Measurements from ENCODE around the gene NEO1.

The NEO1 gene

DNA sequence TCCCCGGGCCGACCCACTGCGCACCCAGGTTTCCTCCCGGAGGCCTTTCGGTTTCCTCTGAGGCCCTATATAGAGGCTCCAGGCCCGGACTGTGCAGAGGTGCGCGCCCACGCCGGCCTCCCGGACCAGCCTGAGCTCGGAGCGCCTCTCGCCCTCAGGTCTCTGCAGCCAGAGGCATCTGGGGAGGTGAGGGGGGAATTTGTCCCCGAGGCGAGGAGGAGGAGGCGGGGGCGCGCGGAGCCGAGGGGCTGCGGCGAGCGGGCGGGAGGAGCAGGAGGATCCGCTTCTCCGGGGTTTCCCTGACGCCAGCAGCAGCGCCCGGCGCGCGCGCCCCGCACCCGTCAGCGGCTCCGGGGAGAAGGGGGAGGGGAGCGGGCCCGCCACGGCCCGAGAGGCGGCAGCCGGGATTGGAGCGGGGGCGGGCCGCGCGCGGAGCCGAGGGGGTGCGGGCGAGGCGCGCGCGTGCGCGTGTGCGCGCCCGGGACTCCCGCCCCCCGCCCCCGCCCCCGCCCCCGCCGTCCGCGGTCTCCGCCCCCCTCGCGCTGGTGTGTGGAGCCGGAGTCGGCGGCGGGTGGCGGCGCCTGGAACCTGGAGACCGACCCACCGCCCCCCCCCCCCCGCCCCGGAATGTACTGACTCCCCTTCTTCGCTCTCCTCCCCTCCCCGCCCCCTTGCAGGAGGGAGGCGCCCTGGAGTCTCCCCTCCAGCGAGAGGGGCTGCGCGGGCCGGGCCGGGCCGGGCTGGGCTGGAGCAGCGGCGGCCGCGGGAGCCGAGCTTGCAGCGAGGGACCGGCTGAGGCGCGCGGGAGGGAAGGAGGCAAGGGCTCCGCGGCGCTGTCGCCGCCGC is at the start of gene NEO1:
NEO1 (plus strand) TSS at position 657 of the 846 bp plus-strand sequence. CDS start 213 bp downstream, outside the sequence.
- peak; percentile 60 for DNase-seq (ENCODE audit: low spot score)

GRCh38 chr15:73004462-73004861 is 47.8 kb upstream of the NEO1 start:
- no peak for DNase-seq (ENCODE audit: low spot score)

DNA sequence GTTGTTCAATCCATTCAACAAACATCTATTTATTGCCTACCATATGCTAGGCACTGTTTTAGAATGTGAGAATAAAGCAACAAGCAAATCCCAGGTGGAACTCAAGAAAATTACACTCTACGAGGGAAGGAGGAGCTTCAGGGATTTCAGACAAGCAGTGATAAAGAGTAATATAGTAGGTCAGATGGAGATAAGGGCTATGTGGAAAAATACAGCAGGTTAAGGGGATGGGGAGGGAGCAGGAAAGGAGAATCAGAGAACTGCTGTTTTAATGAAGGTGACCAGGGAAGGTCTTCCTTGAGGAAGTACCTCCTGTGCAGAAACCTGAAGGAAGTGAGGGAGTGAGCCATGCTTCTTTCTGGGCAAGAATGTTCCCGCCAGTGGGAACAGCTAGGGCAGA is 47.2 kb upstream of the NEO1 start:
- DNase-seq (ENCODE audit: low spot score): no peak

- DNase-seq (ENCODE audit: low spot score): no peak
Measured at GRCh38 chr15:73005446-73005845, 46.8 kb upstream of the NEO1 start.

- no peak for DNase-seq (ENCODE audit: low spot score)
Measured at GRCh38 chr15:73006523-73006922, 45.7 kb upstream of the NEO1 start.

- no peak for DNase-seq (ENCODE audit: low spot score)
Measured at GRCh38 chr15:73009066-73010056, 42.9 kb upstream of the NEO1 start.

GRCh38 chr15:73010154-73011152 is 41.8 kb upstream of the NEO1 start:
- DNase-seq (ENCODE audit: low spot score): no peak

DNA sequence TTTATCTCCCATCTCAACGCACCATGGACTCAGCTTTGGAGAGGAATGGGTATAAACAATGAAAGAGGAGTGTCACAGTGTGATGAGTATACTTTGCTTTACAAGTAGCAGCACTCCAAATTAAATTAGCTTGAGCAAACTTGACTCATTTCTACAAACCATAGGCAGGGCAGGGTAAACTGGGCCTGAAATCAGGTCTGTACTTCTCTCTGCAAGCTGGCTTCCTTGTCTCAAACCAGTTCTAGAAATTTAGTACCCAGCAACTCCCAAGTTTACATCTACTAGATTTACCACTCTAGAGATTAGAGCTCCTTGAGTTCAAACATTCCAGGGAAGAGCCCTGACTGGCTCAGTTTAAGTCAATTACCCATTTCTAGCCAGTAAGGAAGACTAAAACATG is 37.4 kb upstream of the NEO1 start:
- DNase-seq (ENCODE audit: low spot score): no peak

DNA sequence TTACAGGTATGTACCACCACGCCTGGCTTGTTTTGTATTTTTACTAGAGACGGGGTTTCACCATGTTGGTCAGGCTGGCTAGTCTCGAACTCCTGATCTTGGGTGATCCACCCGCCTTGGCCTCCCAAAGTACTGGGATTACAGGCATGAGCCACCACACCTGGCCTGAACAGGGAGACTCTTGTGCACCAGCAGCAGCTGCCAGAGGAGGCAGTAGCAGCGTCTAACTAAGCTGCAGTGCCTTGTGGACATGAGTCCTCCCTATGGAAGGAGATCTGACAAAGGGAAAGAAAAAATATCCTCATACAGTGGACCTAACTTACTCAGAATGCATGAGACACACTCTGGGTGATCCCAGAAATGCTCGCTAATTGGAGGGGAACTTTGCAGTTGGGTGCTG is 36.8 kb upstream of the NEO1 start:
- DNase-seq (ENCODE audit: low spot score): no peak

DNA sequence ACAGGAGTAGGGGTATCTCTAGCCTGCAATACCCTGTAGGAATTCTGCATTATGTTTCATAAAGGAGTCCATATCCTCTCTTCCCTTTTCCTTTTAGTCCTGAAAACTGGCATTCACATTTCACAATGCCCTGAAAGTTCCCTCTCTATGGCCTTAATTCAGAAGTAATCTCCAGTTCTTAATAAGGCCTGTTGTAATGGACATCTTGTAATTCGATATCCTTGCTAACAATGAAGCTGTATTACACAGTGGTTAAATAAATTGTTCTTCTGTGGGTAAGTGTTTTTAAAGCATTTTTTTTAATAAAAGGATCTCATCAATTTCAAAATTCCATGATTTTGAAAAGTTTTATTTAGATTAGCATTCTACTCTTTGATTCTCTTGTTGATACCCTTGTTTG is 34.3 kb upstream of the NEO1 start:
- no peak for DNase-seq (ENCODE audit: low spot score)

- DNase-seq (ENCODE audit: low spot score): no peak
Measured at GRCh38 chr15:73019154-73019553, 33.1 kb upstream of the NEO1 start.

DNA sequence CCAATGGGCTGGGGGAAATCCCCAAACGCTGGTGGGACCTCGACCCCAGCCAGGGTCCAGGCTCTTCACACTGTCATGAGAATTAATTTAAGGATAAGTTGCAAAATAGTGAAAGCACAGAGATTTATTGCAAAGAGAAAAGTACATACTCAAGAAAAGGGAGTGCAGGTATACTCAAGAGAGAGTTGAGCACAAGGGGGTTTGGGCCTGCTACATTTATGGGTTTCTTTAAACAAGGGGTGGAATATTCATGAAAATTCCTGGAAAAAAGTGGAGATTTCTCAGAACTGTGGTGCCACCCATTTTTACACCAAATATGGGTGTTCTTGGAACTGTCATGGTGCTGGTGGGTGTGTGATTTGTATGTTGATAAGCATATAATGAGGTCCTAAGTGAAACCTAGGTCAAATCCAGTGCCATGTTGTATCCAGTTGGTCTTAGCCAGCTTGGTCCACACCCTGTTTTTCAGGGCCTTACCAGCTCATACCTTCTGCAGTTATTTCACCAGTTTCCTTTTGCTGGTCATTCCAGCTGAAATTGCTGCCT is 32.6 kb upstream of the NEO1 start:
- DNase-seq (ENCODE audit: low spot score): no peak

DNA sequence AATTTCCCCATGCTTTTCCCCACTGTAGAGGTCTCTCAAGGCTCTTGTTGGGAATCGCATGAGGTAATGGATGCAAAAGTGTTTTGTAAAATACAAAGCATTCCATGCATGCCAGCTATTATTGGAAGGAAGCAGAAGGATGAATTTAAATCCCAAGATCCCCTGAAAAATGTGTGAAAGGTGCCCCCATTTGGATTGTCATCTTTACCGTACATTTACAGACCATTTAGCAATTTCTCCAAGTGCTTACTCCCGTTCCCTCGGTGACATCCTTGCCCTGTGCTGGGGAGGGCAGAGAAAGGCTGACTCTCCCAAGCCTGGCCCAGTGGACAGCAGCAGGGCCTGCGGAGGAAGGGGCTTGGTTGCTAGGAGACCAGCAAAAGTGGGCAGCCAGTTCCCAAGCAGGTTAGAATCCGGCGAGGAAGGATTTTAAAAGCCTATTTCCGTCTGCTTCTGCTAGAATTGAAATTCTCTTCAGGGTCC is 31.1 kb upstream of the NEO1 start:
- DNase-seq (ENCODE audit: low spot score): no peak

DNA sequence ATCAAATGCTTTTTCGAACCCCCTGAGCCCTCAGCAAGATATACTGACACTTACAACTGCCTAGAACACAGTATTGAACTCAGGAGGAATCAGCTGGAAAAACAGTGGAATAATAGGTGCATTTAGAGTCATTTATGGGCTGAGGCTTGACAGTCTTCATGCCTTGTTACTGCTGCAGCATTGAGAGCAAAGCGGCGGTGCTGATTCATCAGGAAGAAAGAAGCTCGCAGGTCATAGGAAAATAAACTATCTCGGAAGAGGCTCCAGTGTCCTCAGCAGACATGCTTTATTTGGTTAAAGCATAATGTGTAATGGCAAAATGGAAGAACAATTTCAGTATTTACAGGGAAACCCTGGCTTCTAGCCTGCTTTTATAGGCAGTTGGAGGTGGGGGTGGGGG is 30.1 kb upstream of the NEO1 start:
- DNase-seq (ENCODE audit: low spot score): no peak

- no peak for DNase-seq (ENCODE audit: low spot score)
Measured at GRCh38 chr15:73023071-73023470, 29.2 kb upstream of the NEO1 start.

DNA sequence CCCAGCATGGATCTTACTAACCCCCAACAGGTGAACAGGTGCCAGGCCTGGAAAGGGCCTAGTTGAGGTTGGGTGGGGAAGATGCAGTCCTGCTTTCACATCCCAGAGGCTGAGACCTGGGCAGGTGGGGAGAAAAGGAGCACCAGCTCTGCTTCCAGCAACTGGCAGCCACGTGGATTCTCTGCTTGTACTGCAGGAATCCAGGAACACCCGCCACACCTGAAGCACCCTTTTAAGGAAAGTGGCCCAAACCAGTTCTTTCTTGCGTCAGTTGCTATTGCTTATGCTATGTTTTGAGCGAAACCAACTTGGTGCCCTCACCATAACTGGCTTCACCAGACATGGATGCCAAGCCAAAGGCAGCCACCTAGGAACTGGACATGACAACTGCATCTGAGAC is 28.1 kb upstream of the NEO1 start:
- no peak for DNase-seq (ENCODE audit: low spot score)

DNA sequence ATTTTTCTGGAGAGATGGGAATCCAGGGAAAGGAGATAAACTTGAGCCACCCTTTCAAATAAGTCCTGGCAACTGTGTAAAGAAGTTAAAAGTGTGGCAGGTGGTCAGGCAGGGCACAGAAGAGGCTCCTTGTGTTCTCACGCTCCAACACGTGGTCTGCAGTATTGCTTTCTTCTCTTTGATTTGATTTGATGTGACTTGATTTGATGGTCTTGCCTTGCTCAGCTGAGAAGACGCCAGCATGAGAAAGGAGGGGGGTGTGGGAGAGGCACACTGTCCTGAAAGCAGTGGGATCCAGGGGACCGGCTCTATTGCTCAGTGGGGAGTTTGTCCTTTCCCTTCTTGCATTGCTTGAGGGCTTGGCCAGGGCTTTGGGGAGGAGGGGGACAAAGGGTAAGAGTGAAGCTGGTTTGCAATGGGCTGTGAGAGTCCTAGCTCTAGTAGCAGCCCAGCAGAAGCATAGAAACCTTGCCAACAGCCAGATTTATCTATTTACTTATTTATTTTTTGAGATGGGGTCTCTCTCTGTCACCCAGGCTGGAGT is 25.7 kb upstream of the NEO1 start:
- no peak for DNase-seq (ENCODE audit: low spot score)

DNA sequence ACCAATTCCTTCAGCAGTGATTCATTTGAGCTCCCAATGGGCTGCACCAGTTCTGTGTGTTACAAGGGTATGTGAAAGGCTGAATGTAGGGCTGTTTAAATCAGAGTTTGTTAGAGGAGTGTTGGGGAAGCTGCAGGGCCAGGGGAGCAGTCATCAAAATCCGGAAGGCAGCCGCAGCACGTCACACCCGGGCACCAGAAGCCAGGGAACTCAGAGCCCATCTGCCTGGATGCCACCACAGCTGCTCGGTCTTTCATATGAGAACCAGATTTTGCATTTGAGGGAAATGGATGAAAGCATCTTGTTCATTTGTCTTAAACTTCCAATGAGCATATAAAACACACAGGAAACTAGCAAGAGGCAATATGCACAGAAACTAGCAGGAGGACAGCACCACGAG is 24.2 kb upstream of the NEO1 start:
- no peak for DNase-seq (ENCODE audit: low spot score)

DNA sequence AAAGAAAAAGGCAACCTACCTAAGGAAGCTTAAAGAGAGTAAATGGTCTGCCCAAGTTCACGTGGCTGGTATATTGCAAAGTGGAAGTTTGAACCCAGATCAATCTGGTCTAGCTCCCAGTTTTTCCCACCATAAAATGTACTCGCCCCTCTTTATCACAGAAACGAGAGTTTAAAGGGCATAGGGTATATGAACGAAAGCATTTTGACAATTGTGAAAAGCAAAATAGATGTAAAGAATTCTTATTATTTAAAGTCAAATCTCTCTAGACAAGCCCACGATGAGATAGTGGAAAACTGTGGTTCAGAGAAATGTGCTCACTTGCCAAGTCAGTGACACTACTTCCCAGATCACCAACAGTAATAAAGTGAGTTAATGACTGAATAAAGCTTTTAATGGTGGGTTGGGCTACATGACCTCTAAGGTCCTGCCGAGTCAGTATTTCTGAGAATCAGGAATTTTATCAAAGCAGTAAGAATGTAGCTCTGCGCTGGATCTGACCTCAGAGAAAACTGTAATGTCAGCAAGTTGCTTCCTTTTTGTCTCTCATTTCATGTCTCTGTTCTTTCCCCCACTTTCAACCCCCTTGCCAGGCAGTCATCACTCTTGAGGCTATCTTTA is 23.3 kb upstream of the NEO1 start:
- DNase-seq (ENCODE audit: low spot score): no peak

GRCh38 chr15:73030122-73030679 is 22.1 kb upstream of the NEO1 start:
- no peak for DNase-seq (ENCODE audit: low spot score)
